ENCODE measurements around the gene AKNA. TPM values are rescaled to one million over a fixed set of nuclear protein-coding genes. Genes with fewer than 3 reads are reported as not detected.

Gene AKNA
- total and polyA plus RNA-seq, 2 of the 8 experiments (the other 6 are each of a cell fraction or from before 2014, with no cell fraction given), result 21.0 to 27.4 TPM

GRCh38 chr9:114405294-114406034 lies 17.7 kb upstream of the AKNA start:
- Histone ChIP-seq H2AK5ac (ENCODE audit: low read depth, low read length) (no peak overlapping the region), H3K18ac (ENCODE audit: extremely low read depth, low read length) (peak overlapping the region; percentile 71), H3K36me3 (ENCODE audit: control insufficient read depth in 2 of 4, insufficient read depth in 4 of 4, low read length in 3 of 4) (no peaks in the 10 kb centered on the region; a peak in 1 of 8 replicates), H4K20me1 (replicated peaks in 1 of 2; ENCODE audit: control insufficient read depth in 1 of 2, insufficient read depth in 2 of 2, low read length in 2 of 2) (no peaks in the 10 kb centered on the region), H3K9ac (replicated peaks in 1 of 4; ENCODE audit: extremely low read depth in 1 of 4, low read depth in 3 of 4, low read length in 3 of 4) (no peak overlapping the region; a peak in 1 of 7 replicates), H3K56ac (replicated peaks; ENCODE audit: insufficient read length, low read depth, low read length) (no peak overlapping the region), H3K4me1 (replicated peaks in 1 of 4; ENCODE audit: control insufficient read depth in 3 of 4, insufficient read depth in 4 of 4, low read length in 3 of 4) (peaks cover 0 to 12% (median 6%) of the 10 kb centered on the region in 4 experiments; a peak in 5 of 7 replicates), H4K8ac (ENCODE audit: extremely low read depth, insufficient read depth, low read length) (peak overlapping the region; percentile 90), H3K4ac (replicated peaks; ENCODE audit: insufficient read length, low read depth, low read length) (no peak overlapping the region), H3K4me3 (ENCODE audit: extremely low read depth in 1 of 4, insufficient read depth in 2 of 4, low read depth in 3 of 4, low read length in 4 of 4) (no peak overlapping the region), H3K27ac (ENCODE audit: low read depth, low read length) (no peak overlapping the region), H3K23ac (ENCODE audit: insufficient read length) (no peak overlapping the region), H2BK15ac (ENCODE audit: low read length) (no peak overlapping the region; the same call in 1 of the 2 replicates), H2BK12ac (ENCODE audit: low read depth, low read length) (peak overlapping the region; percentile 18; the same call in 1 of the 2 replicates), H2AFZ (ENCODE audit: low read length) (0 out of 2 replicates have a peak overlapping the region, but pooled peaks have one; percentile 6), H3K27me3 (replicated peaks in 1 of 4; ENCODE audit: control insufficient read depth in 3 of 4, extremely low read depth in 1 of 4, insufficient read depth in 3 of 4, low read length in 3 of 4) (no peaks in the 10 kb centered on the region), H2BK120ac (replicated peaks; ENCODE audit: low read depth, low read length) (no peak overlapping the region), H3K4me2 (ENCODE audit: insufficient read depth in 1 of 2, low read depth in 2 of 2, low read length in 2 of 2) (0 out of 4 replicates have a peak overlapping the region, but pooled peaks of 1 of the 2 experiments have one; percentile 10), H3K9me3 (ENCODE audit: insufficient read depth in 2 of 2, low read depth in 1 of 2, low read length in 1 of 2) (no peaks in the 10 kb centered on the region), H3K79me1 (ENCODE audit: low read depth, low read length) (no peaks in the 10 kb centered on the region), H2BK5ac (ENCODE audit: low read depth, low read length) (no peak overlapping the region; the same call in 1 of the 2 replicates), H3K79me2 (ENCODE audit: control insufficient read depth in 1 of 2, insufficient read depth in 2 of 2, low read length in 2 of 2) (no peaks in the 10 kb centered on the region), H2BK20ac (ENCODE audit: low read length) (no peak overlapping the region; the same call in 1 of the 2 replicates), H4K91ac (replicated peaks; ENCODE audit: insufficient read length, low read length) (peak overlapping the region; percentile 79), H3K14ac (ENCODE audit: insufficient read length) (no peak overlapping the region), H4K5ac (ENCODE audit: insufficient read length, low read depth, low read length) (no peak overlapping the region), H3K23me2 (ENCODE audit: low read depth, low read length) (no peaks in the 10 kb centered on the region)
- CTCF ChIA-PET (ENCODE audit: partially characterized antibody), result interaction anchor here (0.6 to 11.0 kb wide), 68 partner anchors 9 to 610 kb away, joined by 3 to 271 read pairs (median 4); partner anchors contain the start of genes AKNA, ATP6V1G1, TEX48 and TEX53
- POLR2A ChIA-PET (ENCODE audit: partially characterized antibody), result interaction anchor here (0.9 to 2.4 kb wide), 4 partner anchors 8 to 248 kb away, joined by 3 to 7 read pairs (median 4); partner anchors contain the start of gene AKNA
- FAIRE-seq (peak; percentile 70), DNase-seq (ENCODE audit: low read depth in 1 of 2, low spot score in 2 of 2) (peak in 1 of 2 experiments; percentile 82)
- WGBS, 2 experiments (ENCODE audit: extremely low coverage in 1 of 2, insufficient coverage in 1 of 2, insufficient read length in 1 of 2, insufficient replicate concordance in 2 of 2, low coverage in 1 of 2, low lambda C conversion rate in 2 of 2, missing lambda C conversion rate in 1 of 2), result 40% methylated on average over 15 of the region's 15 CpGs; no CpG with 5 or more reads in 1 of the 2 experiments
- TF ChIP-seq RAD21 (IDR thresholded peaks at IDR 0.05 in 1 of 2, conservative IDR thresholded peaks at IDR 0.05 in 1 of 2; ENCODE audit: low read depth in 2 of 2, low read length in 2 of 2) (peak; percentile 97), JUN (IDR thresholded peaks at IDR 0.05; ENCODE audit: low read depth, low read length) (no peak), CREB1 (IDR thresholded peaks at IDR 0.05) (0 out of 2 replicates have a peak, but pooled peaks have one; percentile 27), CTCF (IDR thresholded peaks at IDR 0.05; ENCODE audit: control extremely low read depth in 1 of 3, insufficient read depth in 1 of 3, low read depth in 1 of 3, low read length in 3 of 3) (peak; percentile 77 to 93 (median 86)), GABPA (IDR thresholded peaks at IDR 0.05; ENCODE audit: borderline replicate concordance, insufficient read depth, low read length) (peak; percentile 45; the same call in 1 of the 2 replicates), YY1 (IDR thresholded peaks at IDR 0.05; ENCODE audit: low read depth, low read length) (0 out of 2 replicates have a peak, but pooled peaks have one; percentile 56), BRCA1 (IDR thresholded peaks at IDR 0.05; ENCODE audit: low read depth, low read length) (no peak), TEAD4 (IDR thresholded peaks at IDR 0.05; ENCODE audit: low read depth, low read length) (peak; percentile 52; the same call in 1 of the 2 replicates)
